ENCODE measurements around the gene TTC7B.

TTC7B gene

GRCh38 chr14:90569606-90570387 lies 246.4 kb downstream of the TTC7B start:
- no peak for DNase-seq

DNA sequence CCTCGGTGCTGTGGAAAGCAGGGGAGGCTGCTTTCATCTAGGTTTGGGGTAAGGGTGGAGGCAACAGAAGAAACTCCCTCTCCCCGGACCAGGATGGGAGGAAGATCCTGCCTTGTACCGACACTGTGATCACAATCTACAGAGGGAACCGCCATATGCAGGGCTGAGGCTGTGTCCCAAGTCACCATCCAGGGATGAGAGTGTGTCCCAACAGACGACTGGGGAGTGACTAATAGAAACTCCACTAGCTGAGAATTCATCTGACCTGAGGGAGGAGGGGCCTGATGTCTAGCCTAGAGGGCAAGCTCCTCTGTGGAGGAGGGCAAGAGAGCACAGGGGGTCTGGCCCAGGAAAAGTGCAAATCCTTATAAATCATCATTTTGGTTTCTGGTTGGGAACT lies 247.0 kb downstream of the TTC7B start:
- no peak for DNase-seq

DNA sequence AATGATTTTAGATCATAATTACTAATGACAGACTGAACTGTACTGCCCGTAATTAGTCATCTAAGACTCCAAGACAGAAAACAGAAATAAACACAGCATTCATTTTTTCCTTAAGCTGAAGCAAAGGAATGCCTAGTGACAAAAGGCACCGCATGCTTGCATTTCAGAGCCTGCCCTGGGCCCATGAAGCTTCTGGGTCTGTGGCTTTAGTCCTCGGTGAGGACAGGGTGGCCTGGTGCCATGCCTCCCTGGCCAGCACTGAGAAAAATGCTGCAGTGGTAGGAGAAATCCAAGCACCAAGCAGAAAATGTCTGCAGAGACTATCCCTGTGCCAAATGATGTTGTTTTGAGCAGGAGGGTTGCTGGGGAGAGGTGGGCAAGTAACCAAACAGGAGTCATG lies 247.8 kb downstream of the TTC7B start:
- DNase-seq: no peak

DNA sequence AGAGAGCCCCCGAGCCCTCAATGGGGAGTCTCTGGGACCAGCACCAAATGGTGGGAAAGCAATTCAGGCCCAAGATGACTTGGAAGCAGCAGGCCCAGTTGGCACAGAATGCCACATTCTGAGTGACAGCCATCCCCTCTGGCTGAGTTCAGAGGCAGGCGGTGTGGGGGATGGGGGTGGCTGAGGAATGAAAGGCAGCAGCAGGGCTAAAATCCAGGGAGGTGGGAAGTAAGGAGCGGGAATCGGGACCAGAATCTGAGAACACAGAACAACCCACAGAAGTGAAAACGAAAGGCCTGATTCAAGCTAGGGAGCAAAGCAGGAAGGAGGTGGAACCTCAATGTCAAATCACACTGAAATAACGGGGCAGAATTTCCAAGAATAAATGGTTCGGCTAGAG lies 248.2 kb downstream of the TTC7B start:
- DNase-seq: no peak

DNA sequence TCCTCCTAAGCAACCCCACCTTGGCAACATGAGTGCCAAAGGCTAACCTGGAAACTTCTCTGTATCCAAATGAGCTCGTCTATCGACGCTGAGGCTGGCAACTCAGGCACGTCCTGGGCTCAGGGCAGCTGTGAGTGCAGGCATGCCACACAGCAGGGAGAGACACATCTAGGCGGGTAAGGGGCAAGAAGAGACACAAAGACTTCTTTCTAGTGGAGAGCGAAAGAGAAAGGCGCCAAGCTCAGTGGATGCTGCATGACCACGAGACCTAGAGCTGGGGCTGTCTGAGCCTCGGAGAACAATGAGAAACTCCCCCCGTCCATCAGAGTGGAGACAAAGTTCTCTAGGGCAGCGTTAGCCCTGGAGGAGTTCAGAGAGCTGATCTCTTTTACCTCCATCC lies 249.0 kb downstream of the TTC7B start:
- no peak for DNase-seq

- no peak for DNase-seq
These were observed 249.7 kb downstream of the TTC7B start for GRCh38 chr14:90566481-90566880.

DNA sequence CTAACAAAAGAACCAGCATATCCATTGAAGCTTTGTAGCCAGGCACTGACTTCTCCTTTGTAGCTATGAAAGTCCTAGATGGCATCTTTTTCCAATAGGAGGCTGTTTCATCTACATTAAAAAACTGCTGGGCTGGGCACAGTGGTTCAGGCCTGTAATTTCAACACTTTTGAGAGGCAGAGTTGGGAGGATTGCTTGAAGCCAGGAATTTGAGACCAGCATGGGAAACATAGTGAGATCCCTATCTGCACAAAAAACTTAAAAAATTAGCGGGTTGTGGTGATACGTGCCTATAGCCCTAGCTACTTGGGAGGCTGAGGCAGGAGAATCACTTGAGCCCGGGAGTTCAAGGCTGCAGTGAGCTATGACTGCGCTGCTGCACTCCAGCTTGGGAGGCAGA lies 251.7 kb downstream of the TTC7B start:
- no peak for DNase-seq

- DNase-seq: no peak
These were observed 253.6 kb downstream of the TTC7B start for GRCh38 chr14:90562652-90563051.

GRCh38 chr14:90561920-90562319 lies 254.3 kb downstream of the TTC7B start:
- DNase-seq: no peak

GRCh38 chr14:90560991-90561390 lies 255.2 kb downstream of the TTC7B start:
- DNase-seq: no peak

- no peak for DNase-seq
These were observed 255.7 kb downstream of the TTC7B start for GRCh38 chr14:90560558-90560957.

DNA sequence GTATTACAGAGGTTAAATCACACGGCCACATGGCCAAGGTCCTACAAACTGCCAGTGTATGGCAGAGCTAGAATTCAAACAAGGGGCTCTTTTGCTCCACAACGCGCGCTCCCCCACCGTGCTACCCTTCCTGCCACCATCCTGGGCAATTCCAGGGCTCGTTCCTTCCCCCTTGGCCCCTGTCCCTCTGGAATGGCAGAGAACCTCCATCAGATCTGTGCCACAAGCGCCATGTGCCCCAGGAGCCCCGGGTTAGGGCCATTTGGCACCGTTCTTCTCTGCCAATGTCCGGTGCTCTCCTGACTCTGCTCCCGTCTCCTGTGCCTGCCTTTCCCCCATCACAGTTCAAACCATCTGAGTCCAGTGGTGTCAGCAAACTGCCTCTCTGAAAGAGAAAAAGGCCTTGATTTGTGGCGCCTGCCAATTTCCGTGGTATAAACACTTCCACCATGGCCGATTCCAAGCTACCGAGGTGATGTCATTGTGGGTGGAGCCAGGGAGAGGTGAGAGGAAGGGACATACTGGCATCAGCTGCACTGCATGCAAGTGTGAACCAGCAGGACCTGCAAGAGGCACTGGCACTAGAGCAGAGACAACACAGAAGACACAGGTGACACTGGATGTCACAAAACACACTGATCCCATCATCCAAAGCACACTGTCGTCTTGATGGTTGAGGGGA lies 256.3 kb downstream of the TTC7B start:
- no peak for DNase-seq

- DNase-seq: no peak
These were observed 257.1 kb downstream of the TTC7B start for GRCh38 chr14:90558983-90559590.

- DNase-seq: no peak
These were observed 257.9 kb downstream of the TTC7B start for GRCh38 chr14:90558041-90558982.

GRCh38 chr14:90557516-90557915 lies 258.7 kb downstream of the TTC7B start:
- no peak for DNase-seq

GRCh38 chr14:90556666-90557450 lies 259.4 kb downstream of the TTC7B start:
- no peak for DNase-seq

DNA sequence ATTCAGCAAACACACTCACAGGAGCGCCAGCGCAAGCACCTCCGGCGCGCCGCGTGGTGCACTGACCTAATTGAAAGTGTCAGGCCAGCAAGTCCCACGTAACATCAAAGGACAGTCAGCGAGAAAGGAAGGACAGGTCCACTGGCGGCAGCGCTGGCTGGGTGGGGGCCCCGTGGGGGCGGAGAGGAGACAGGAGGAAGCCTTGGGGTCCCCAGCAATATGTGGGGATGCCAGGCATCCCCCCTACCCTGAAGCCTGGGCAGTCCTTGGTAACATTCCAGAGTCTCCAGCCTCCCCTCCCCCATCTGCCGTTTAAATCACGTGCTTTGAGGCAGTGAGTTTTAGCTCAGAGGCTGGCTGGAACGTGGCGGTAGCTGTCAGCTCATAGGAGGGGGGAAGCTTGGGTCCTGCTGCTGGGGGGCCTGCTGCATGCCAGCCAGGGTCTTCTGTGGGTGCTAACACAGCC lies 260.2 kb downstream of the TTC7B start:
- DNase-seq: no peak

- DNase-seq: no peak
These were observed 260.9 kb downstream of the TTC7B start for GRCh38 chr14:90555126-90556011.

DNA sequence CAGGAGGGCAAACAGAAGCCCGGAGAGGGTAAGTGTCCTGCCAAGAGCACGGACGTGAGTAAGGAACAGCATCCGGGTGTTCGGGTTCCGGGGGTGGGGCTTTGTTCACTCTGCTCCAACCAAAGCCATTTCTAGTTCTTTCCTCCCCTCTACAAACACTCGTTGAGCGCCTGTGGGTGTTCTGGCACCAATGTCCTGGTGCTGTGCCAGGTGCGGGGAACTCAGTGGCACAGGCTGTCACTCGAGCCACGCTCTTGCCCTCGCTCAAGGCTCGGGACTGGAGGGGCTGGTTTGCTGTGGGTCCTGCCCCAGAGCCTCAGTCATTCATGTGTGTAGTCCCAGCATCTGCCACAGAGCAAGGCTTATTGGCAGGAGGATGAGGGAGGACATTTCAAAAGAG lies 261.9 kb downstream of the TTC7B start:
- no peak for DNase-seq

GRCh38 chr14:90553921-90554336 lies 262.3 kb downstream of the TTC7B start:
- DNase-seq: no peak
